SK-N-SH treated with all-trans-retinoic acid at 6 μM for 48 hours (cell line): ENCODE data around the gene HOXD8.

Experiments used
- ATAC-seq: fragments of 200-7000 bp; cut with Tn5 transposase; 3 replicates; pipeline ENCODE4 v1.9.1; 2020; ENCODE audit warnings: mild to moderate bottlenecking, moderate library complexity
- ARNTL ChIP-seq: fragments of 450-650 bp; formaldehyde crosslinking; IDR thresholded peaks from 2 replicates; pipeline ENCODE4 v1.5.0; 2020; ENCODE audit warnings: low read depth, mild to moderate bottlenecking, moderate library complexity, borderline replicate concordance
- BACH2 ChIP-seq: fragments of 250-450 bp; sonication (Bioruptor Pico); IDR thresholded peaks from 2 replicates; pipeline ENCODE4 v1.9.0; 2021; ENCODE audit warnings: mild to moderate bottlenecking, borderline replicate concordance
- CSDC2 ChIP-seq: fragments of 250-450 bp; sonication (Bioruptor Pico); IDR thresholded peaks from 2 replicates; pipeline ENCODE4 v1.5.0; 2020; ENCODE audit warnings: mild to moderate bottlenecking, moderate library complexity
- ESRRG ChIP-seq: fragments of 250-450 bp; sonication (Bioruptor Pico); IDR thresholded peaks from 2 replicates; pipeline ENCODE4 v1.6.1; 2021; ENCODE audit warnings: mild to moderate bottlenecking
- GLIS3 ChIP-seq: fragments of 250-450 bp; sonication (Bioruptor Pico); IDR thresholded peaks from 2 replicates; pipeline ENCODE4 v1.5.0; 2020; ENCODE audit warnings: mild to moderate bottlenecking, moderate library complexity
- ISL1 ChIP-seq: fragments of 250-450 bp; sonication (Bioruptor Pico); IDR thresholded peaks from 2 replicates; pipeline ENCODE4 v2.1.2; 2022; ENCODE audit warnings: mild to moderate bottlenecking, moderate library complexity
- OSR1 ChIP-seq: fragments of 250-450 bp; sonication (Bioruptor Pico); IDR thresholded peaks from 2 replicates; pipeline ENCODE4 v1.8.0; 2022; ENCODE audit warnings: moderate library complexity, mild to moderate bottlenecking, inconsistent platforms
- PPARA ChIP-seq: fragments of 250-450 bp; sonication (Bioruptor Pico); IDR thresholded peaks from 2 replicates; pipeline ENCODE4 v1.5.0; 2020; ENCODE audit warnings: mild to moderate bottlenecking, borderline replicate concordance
- RARB ChIP-seq: fragments of 250-450 bp; sonication (Bioruptor Pico); IDR thresholded peaks from 2 replicates; pipeline ENCODE4 v1.8.0; 2021; ENCODE audit warnings: mild to moderate bottlenecking, moderate library complexity
- TCF4 ChIP-seq: fragments of 250-450 bp; sonication (Bioruptor Pico); IDR thresholded peaks from 2 replicates; pipeline ENCODE4 v1.8.0; 2021; ENCODE audit warnings: mild to moderate bottlenecking, moderate library complexity, borderline replicate concordance
- TOX ChIP-seq: fragments of 250-450 bp; sonication (Bioruptor Pico); IDR thresholded peaks from 2 replicates; pipeline ENCODE4 v1.8.0; 2021; ENCODE audit warnings: mild to moderate bottlenecking, moderate library complexity, borderline replicate concordance
- ZC3H10 ChIP-seq: fragments of 250-450 bp; sonication (Bioruptor Pico); IDR thresholded peaks from 2 replicates; pipeline ENCODE4 v1.5.1; 2021; ENCODE audit warnings: mild to moderate bottlenecking, moderate library complexity
- ZFP3 ChIP-seq: fragments of 250-450 bp; sonication (Bioruptor Pico); IDR thresholded peaks from 2 replicates; pipeline ENCODE4 v1.5.0; 2020; ENCODE audit warnings: mild to moderate bottlenecking, moderate library complexity
- ZNF565 ChIP-seq: fragments of 450-650 bp; formaldehyde crosslinking; conservative IDR thresholded peaks from 2 replicates; pipeline ENCODE4 v1.5.0; 2020; ENCODE audit warnings: low read depth, mild to moderate bottlenecking, moderate library complexity
- ZNF70 ChIP-seq: fragments of 450-650 bp; formaldehyde crosslinking; IDR thresholded peaks from 2 replicates; pipeline ENCODE4 v1.5.0; 2020; ENCODE audit warnings: mild to moderate bottlenecking, moderate library complexity
- ZNF8 ChIP-seq: fragments of 450-650 bp; formaldehyde crosslinking; IDR thresholded peaks from 2 replicates; pipeline ENCODE4 v1.5.0; 2020; ENCODE audit warnings: mild to moderate bottlenecking, moderate library complexity
- TF ChIP-seq, protein P1 (sequence below): fragments of 250-450 bp; sonication (Bioruptor Pico); IDR thresholded peaks from 2 replicates; pipeline ENCODE4 v1.5.1; 2021; ENCODE audit warnings: mild to moderate bottlenecking, moderate library complexity
- TF ChIP-seq, protein P2 (sequence below): fragments of 250-450 bp; sonication (Bioruptor Pico); IDR thresholded peaks from 2 replicates; pipeline ENCODE4 v1.8.0; 2020; ENCODE audit warnings: mild to moderate bottlenecking, moderate library complexity, borderline replicate concordance
- TF ChIP-seq, protein P3 (sequence below): fragments of 250-450 bp; sonication (Bioruptor Pico); IDR thresholded peaks from 2 replicates; pipeline ENCODE4 v1.5.0; 2020; ENCODE audit warnings: mild to moderate bottlenecking, moderate library complexity
- TF ChIP-seq, protein P4 (sequence below): fragments of 250-450 bp; sonication (Bioruptor Pico); IDR thresholded peaks from 2 replicates; pipeline ENCODE4 v1.8.0; 2021; ENCODE audit warnings: low read depth, mild to moderate bottlenecking, moderate library complexity, borderline replicate concordance
- TF ChIP-seq, protein P5 (sequence below): fragments of 250-450 bp; sonication (Bioruptor Pico); IDR thresholded peaks from 2 replicates; pipeline ENCODE4 v1.5.1; 2020; ENCODE audit warnings: low read depth, mild to moderate bottlenecking, moderate library complexity

HOXD8 gene

DNA sequence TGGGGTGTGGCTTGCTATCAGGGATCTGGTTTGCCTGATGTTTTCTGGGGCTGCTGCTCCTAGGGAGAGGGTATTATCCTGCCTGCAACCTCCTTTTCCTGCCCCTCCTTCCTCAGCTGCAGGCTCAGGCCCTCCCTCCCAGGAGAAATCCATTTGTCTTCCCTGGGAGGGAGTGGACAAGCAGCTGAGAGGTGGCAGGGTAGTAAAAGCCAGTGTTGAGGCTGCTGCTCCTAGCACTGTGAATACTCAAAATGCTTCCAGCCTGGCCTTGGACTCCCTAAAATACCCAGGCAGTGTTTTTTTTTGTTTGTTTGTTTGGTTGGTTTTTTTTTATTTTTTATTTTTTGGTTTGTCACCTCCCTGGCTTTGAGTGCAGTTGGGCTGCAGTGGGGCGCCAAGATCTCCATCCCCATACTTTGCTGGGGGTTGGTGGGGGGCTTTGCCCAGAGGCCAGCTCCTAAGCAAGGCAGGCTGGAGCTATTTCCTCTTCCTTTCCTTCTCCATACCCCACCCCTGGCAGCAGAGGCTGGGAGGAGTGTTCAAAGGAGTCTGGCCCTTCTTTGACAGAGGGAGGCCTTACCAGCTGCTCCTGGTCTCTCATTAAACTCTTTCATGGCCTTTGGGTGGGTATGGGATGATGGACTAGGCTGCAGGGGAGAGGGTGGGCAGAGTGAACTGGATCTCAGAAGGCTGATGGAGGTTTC is 41.2 kb downstream of the HOXD8 start:
- TF ChIP-seq TOX (CRISPR knock-in tag), result no peak
- TF ChIP-seq, all 23 proteins: peak for 0
- ATAC-seq, result no peak; the same call in 2 of the 3 replicates

DNA sequence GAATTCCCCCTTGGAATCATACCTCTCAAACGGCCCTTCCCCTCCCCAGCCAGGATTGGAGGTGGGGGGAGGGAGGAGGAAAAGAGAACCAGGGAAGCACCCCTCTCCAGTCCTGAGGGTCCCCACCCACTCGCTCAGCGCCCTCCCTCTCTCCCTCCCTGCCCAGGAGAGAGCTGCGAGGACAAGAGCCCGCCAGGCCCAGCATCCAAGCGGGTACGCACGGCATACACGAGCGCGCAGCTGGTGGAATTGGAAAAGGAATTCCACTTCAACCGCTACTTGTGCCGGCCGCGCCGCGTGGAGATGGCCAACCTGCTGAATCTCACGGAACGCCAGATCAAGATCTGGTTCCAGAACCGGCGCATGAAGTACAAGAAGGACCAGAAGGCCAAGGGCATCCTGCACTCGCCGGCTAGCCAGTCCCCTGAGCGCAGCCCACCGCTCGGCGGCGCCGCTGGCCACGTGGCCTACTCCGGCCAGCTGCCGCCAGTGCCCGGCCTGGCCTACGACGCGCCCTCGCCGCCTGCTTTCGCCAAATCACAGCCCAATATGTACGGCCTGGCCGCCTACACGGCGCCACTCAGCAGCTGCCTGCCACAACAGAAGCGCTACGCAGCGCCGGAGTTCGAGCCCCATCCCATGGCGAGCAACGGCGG is 42.0 kb downstream of the HOXD8 start:
- no peak for ATAC-seq

DNA sequence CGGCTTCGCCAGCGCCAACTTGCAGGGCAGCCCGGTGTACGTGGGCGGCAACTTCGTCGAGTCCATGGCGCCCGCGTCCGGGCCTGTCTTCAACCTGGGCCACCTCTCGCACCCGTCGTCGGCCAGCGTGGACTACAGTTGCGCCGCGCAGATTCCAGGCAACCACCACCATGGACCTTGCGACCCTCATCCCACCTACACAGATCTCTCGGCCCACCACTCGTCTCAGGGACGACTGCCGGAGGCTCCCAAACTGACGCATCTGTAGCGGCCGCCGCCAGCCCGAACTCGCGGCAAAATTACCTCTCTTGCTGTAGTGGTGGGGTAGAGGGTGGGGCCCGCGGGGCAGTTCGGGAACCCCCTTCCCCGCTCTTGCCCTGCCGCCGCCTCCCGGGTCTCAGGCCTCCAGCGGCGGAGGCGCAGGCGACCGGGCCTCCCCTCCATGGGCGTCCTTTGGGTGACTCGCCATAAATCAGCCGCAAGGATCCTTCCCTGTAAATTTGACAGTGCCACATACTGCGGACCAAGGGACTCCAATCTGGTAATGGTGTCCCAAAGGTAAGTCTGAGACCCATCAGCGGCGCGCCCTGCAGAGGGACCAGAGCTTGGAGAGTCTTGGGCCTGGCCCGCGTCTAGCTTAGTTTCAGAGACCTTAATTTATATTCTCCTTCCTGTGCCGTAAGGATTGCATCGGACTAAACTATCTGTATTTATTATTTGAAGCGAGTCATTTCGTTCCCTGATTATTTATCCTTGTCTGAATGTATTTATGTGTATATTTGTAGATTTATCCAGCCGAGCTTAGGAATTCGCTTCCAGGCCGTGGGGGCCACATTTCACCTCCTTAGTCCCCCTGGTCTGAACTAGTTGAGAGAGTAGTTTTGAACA is 42.7 kb downstream of the HOXD8 start:
- ATAC-seq, result no peak
- TF ChIP-seq ESRRG (no peak), ZC3H10 (CRISPR knock-in tag) (no peak), ISL1 (CRISPR knock-in tag) (no peak), OSR1 (CRISPR knock-in tag) (no peak), ZNF70 (CRISPR knock-in tag) (no peak), PPARA (CRISPR knock-in tag) (no peak), ZNF8 (CRISPR knock-in tag) (no peak), RARB (CRISPR knock-in tag) (no peak), GLIS3 (CRISPR knock-in tag) (no peak)
- TF ChIP-seq, protein P1, sequence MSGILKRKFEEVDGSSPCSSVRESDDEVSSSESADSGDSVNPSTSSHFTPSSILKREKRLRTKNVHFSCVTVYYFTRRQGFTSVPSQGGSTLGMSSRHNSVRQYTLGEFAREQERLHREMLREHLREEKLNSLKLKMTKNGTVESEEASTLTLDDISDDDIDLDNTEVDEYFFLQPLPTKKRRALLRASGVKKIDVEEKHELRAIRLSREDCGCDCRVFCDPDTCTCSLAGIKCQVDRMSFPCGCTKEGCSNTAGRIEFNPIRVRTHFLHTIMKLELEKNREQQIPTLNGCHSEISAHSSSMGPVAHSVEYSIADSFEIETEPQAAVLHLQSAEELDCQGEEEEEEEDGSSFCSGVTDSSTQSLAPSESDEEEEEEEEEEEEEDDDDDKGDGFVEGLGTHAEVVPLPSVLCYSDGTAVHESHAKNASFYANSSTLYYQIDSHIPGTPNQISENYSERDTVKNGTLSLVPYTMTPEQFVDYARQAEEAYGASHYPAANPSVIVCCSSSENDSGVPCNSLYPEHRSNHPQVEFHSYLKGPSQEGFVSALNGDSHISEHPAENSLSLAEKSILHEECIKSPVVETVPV (CRISPR knock-in tag), result no peak
- TF ChIP-seq, protein P2, sequence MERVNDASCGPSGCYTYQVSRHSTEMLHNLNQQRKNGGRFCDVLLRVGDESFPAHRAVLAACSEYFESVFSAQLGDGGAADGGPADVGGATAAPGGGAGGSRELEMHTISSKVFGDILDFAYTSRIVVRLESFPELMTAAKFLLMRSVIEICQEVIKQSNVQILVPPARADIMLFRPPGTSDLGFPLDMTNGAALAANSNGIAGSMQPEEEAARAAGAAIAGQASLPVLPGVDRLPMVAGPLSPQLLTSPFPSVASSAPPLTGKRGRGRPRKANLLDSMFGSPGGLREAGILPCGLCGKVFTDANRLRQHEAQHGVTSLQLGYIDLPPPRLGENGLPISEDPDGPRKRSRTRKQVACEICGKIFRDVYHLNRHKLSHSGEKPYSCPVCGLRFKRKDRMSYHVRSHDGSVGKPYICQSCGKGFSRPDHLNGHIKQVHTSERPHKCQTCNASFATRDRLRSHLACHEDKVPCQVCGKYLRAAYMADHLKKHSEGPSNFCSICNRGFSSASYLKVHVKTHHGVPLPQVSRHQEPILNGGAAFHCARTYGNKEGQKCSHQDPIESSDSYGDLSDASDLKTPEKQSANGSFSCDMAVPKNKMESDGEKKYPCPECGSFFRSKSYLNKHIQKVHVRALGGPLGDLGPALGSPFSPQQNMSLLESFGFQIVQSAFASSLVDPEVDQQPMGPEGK (CRISPR knock-in tag), result no peak
- TF ChIP-seq, protein P3, sequence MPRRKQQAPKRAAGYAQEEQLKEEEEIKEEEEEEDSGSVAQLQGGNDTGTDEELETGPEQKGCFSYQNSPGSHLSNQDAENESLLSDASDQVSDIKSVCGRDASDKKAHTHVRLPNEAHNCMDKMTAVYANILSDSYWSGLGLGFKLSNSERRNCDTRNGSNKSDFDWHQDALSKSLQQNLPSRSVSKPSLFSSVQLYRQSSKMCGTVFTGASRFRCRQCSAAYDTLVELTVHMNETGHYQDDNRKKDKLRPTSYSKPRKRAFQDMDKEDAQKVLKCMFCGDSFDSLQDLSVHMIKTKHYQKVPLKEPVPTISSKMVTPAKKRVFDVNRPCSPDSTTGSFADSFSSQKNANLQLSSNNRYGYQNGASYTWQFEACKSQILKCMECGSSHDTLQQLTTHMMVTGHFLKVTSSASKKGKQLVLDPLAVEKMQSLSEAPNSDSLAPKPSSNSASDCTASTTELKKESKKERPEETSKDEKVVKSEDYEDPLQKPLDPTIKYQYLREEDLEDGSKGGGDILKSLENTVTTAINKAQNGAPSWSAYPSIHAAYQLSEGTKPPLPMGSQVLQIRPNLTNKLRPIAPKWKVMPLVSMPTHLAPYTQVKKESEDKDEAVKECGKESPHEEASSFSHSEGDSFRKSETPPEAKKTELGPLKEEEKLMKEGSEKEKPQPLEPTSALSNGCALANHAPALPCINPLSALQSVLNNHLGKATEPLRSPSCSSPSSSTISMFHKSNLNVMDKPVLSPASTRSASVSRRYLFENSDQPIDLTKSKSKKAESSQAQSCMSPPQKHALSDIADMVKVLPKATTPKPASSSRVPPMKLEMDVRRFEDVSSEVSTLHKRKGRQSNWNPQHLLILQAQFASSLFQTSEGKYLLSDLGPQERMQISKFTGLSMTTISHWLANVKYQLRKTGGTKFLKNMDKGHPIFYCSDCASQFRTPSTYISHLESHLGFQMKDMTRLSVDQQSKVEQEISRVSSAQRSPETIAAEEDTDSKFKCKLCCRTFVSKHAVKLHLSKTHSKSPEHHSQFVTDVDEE (CRISPR knock-in tag), result no peak

More for the DNA sequence above, 42.0 kb downstream of the HOXD8 start:
- TF ChIP-seq GLIS3 (CRISPR knock-in tag) (no peak), ZFP3 (CRISPR knock-in tag) (no peak), BACH2 (CRISPR knock-in tag) (no peak), ESRRG (no peak), OSR1 (CRISPR knock-in tag) (no peak), TCF4 (CRISPR knock-in tag) (no peak), RARB (CRISPR knock-in tag) (no peak), ARNTL (CRISPR knock-in tag) (no peak), ZNF70 (CRISPR knock-in tag) (no peak), TOX (CRISPR knock-in tag) (no peak), ZC3H10 (CRISPR knock-in tag) (no peak), CSDC2 (no peak), ZNF8 (CRISPR knock-in tag) (no peak), ZNF565 (CRISPR knock-in tag) (no peak)
- TF ChIP-seq, protein P1 (CRISPR knock-in tag), result no peak
- TF ChIP-seq, protein P2 (CRISPR knock-in tag), result no peak
- TF ChIP-seq, protein P4, sequence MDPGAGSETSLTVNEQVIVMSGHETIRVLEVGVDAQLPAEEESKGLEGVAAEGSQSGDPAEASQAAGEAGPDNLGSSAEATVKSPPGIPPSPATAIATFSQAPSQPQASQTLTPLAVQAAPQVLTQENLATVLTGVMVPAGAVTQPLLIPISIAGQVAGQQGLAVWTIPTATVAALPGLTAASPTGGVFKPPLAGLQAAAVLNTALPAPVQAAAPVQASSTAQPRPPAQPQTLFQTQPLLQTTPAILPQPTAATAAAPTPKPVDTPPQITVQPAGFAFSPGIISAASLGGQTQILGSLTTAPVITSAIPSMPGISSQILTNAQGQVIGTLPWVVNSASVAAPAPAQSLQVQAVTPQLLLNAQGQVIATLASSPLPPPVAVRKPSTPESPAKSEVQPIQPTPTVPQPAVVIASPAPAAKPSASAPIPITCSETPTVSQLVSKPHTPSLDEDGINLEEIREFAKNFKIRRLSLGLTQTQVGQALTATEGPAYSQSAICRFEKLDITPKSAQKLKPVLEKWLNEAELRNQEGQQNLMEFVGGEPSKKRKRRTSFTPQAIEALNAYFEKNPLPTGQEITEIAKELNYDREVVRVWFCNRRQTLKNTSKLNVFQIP, result no peak
- TF ChIP-seq, protein P5, sequence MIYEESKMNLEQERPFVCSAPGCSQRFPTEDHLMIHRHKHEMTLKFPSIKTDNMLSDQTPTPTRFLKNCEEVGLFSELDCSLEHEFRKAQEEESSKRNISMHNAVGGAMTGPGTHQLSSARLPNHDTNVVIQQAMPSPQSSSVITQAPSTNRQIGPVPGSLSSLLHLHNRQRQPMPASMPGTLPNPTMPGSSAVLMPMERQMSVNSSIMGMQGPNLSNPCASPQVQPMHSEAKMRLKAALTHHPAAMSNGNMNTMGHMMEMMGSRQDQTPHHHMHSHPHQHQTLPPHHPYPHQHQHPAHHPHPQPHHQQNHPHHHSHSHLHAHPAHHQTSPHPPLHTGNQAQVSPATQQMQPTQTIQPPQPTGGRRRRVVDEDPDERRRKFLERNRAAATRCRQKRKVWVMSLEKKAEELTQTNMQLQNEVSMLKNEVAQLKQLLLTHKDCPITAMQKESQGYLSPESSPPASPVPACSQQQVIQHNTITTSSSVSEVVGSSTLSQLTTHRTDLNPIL (CRISPR knock-in tag), result no peak
- TF ChIP-seq, all 23 proteins: peak for 0
